ENCODE data around the gene RHOF.

Gene RHOF, protein sequence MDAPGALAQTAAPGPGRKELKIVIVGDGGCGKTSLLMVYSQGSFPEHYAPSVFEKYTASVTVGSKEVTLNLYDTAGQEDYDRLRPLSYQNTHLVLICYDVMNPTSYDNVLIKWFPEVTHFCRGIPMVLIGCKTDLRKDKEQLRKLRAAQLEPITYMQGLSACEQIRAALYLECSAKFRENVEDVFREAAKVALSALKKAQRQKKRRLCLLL

DNA sequence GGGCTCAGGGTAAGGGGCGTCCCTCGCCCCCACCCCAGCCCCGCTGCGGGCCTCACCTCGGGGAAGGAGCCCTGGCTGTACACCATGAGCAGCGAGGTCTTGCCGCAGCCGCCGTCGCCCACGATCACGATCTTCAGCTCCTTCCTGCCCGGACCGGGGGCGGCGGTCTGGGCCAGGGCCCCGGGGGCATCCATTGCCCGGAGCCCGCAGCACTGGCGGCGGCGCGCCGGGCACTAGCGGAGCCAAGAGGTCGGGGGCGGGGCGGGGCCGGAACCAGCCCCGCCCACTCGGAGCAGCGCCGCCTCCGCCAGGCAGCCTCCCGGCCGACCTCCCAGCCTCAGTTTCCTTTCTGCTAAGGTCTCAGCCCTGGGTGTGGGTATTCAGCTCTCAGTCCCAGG lies at the start of gene RHOF:
Gene RHOF (minus strand): TSS at position 249 of the 398 bp plus-strand sequence. CDS start 55 bp downstream, at position 194.
- no peak for DNase-seq (ENCODE audit: low read depth in 2 of 2)

DNA sequence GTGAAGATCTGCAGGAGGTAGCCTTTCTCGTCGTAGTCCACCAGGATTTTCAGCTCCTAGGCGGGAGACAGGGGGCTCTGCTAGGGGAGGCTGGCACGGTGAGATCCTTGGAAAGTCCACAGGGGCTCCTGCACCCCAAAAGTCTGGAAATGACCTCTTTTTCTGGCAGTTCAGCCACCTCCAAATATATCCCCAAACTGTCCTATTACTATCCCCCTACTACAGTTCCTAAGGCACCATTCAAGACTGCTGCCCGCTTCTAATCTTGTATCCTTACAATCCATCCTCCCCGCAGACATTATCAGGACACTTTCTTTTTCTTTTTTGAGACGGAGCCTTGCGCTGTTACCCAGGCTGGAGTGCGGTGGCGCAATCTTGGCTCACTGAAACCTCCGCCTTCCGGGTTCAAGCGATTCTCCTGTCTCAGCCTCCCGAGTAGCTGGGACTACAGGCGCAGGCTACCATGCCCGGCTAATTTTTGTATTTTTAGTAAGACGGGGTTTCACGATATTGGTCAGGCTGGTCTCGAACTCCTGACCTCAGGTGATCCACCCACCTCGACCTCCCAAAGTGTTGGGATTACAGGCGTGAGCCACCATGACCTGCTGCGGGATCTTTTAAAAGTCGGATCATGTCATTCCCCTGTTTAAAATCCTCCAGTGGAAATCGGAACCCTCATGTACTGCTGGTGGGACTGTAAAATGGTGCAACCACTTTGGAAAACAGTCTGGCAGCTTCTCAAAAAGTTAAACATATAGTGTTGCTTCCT lies 46.7 kb upstream of the RHOF start:
- no peak for DNase-seq (ENCODE audit: low read depth in 2 of 2)

DNA sequence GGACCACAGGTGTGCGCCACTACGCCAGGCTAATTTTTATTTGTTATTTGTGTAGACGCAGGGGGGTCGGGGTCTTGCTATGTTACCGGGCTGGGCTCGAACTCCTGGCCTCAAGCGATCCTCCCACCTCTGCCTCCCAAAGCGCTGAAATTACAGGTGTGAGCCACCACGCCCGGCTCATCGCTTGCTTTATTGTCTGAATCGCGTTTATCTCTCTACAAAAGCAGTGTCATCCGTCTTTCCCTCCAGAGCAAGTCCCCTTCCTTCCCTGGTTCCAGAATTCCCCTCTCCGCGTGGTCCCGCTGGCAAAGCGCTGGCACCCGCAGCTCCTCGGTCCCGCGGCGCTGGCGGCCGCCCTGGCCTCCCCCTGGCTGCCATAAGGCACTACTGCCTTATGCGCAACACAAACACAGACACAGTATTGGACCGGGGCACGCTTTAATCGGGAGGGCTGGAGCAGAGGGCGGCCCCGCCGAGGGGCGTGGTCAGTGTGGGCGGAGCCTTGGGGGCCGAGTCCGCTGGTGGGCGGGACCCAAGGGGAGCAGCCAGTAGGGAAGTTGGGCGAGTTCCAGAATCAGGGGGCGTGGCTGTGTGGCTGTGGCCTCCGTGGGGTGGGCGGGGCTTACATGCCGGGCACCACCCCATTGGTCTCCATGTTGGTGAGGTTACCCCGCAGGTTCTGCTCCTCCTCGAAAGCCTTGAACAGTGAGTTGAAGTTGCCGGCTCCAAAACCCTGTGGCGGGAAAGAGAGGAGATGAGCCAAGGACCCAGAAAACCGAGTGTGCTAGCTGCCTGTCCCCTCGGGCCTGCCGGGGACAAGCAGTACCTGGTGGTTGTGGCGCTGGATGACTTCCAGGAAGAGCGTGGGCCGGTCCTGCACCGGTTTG lies 45.9 kb upstream of the RHOF start:
- peak; percentile 98 to 99 for DNase-seq (ENCODE audit: low read depth in 2 of 2)

DNA sequence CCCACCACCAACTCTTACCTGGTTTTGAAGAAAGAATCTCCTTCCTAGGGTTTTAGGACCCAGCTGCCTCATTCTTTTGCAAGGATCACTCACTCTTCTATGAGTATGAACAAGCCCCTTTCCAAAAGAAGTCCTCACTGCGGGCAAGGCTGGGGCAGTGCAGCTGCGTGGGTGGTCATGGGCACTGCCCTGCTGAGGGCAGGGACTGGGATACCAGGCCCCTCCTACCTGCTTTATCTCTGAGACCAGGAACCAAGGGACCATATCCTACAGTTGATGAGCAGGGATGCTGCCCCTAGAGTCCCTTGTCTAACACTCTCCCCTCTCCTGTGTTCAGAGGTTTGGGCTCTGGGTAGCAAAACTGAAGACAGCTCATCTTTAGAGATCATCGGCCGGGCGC lies 44.6 kb upstream of the RHOF start:
- no peak for DNase-seq (ENCODE audit: low read depth in 2 of 2)

DNA sequence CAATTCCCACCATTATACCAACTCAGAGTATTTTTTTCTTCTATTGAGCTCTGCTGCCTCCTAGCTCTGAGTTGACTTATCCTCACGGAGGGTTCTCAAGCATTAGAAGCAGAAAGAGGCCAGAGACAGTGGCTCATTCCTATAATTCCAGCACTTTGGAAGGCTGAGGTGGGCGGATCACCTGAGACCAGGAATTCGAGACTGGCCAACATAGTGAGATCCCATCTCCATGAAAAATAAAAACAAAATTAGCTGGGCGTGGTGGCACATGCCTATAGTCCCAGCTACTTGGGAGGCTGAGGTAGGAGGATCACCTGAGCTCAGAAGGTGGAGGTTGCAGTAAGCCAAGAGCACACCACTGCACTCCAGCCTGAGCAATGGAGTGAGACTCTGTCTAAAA lies 44.2 kb upstream of the RHOF start:
- no peak for DNase-seq (ENCODE audit: low read depth in 2 of 2)

DNA sequence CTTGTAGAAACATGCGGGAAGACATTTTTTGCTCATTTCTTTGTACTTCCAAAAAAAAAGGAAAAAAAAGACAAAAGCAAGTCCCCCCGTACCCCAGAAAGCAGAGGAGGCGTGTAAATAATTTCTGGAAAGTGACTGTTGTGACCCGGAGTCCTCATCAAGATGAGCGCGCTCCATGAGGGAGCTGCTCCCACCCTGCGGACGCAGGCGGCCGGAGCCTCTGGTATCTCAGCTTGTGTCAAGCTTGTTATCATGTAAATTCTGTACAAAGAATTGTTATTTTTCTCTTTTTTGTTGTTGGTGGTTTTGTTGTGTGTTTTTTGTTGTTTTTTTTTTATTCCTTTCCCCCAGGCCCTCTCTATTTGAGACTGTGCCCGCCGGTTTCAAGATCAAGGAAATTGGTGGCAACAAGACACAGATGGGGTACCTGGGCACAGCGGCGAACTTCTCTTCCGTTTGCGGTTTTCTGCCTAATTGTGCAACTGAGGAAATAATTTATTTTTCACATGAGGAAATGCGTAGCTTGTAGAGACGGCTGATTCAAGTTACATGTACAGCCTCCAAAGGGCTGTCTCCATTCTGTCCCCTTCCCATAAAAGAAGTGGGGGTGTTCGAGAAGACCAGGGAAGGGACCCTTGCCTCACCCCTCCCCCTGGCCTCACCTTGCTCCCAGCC lies 38.2 kb upstream of the RHOF start:
- no peak for DNase-seq (ENCODE audit: low read depth in 2 of 2)

DNA sequence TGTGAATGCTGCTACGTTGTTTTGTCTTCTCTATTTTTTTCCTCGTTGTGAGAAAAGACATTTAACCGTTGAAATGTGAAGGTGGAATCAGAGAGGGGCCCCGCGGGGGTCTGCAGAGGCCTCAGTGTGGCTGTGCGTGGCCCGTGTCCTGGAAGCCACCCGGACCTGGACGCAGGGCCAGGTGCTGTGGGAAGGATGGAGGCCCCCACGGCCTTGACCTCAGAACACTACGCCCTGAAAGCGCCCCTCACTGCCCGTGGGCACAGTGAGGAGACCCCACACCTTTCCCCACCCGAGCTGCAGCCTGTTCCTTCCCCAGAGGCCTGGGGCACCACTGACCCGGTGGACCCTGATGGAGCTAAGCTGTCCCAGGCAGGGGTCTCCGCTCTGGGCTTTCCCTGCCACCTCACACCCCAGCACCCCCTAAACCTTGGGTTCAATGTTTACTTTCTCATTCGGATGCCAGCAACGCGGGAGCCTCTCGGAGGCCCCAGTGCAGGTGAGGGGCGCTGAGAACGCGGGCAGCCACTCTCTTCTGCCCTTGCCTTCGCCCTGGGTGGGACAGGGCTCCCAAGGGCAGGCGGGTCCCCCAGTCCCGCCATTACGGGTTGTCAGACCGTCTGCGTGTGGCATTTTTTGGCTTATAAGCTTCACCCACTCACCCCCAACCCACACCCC lies 37.2 kb upstream of the RHOF start:
- no peak for DNase-seq (ENCODE audit: low read depth in 2 of 2)

DNA sequence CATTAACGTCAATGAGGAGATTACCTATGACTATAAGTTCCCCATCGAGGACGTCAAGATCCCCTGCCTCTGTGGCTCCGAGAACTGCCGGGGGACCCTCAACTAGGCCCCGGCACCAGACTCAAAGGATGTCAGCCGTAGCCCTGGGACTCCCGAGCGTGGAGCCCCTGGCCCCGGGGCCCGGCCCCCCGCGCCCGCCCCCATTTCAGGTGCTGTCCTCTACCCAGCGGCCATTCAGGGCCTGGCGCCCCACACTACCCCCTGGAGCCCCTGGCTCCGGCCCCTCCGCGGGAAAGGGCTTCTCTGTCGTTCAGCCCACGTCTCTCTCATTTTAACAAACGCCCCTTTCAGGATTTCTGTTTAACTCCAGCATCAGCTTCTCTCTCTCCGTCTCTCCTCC lies 36.6 kb upstream of the RHOF start:
- no peak for DNase-seq (ENCODE audit: low read depth in 2 of 2)

DNA sequence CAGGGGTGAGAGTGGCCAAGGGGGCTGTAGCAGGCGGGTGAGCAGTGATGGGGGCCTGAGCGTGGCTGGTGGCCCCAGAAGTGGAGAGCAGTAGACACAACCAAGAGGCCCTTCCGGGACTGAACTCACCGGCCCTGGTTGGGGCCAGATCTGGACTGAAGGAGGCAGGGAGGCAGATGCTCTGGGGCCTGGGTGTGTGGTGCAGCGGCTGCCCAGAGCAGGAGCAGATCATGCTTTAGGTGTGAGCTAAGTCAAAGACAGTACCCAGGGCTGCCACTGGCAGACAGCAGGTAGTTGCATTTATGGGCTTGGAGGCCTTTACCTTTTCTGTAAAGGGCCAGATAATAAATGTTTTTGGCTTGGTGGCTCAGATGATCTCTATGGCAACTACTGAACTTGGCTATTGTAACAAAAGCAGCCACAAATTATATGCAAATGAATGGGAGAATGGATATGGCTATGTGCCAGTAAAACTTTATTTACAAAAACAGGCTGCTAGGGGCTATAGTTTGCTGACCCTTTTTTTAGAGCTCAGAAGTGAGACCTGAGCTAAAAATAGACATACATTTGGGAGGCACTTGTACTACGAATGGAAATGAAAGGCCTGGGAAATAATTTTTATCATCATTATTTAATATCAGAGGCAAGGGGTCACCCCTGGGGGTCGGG lies 35.9 kb upstream of the RHOF start:
- DNase-seq (ENCODE audit: low read depth in 2 of 2): no peak

DNA sequence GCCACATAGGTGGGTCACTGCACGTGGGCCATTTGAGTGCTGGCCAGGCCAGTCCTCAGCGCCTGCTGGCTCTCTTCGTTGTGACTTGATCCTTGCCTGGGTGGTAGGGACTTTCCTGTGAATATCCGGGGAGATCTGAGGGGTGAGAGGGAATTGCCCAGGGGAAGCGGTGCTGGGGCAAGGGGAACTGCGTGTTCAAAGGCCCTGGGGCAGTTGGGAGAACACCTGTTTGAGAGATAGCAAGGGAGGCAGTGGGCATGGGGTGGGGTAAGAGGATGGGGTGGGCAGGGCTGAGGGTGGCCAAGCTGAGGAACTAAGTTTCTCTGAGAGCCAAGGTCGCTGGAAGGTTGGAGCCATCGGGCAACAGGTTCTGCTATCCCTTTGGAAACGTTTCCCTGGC lies 35.3 kb upstream of the RHOF start:
- no peak for DNase-seq (ENCODE audit: low read depth in 2 of 2)

DNA sequence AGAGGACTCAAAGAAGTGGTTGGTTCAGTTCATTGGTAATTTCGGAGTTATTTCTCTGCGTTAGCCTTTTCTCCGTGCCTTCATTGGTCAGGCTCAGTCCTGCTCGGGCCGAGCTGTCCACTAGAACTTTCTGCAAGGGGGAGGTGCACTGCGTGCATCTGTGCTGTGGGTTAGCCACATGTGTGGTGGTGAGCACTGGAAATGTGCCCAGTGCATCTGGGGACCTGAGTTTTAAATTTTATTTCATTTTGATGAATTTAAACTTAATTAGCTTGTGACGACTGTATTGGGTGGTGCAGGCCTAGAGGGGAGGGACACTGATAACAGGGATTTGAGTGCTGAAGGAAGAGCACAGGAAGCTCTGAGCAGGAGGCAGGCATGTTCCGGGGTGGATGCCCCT lies 34.8 kb upstream of the RHOF start:
- DNase-seq (ENCODE audit: low read depth in 2 of 2): no peak

DNA sequence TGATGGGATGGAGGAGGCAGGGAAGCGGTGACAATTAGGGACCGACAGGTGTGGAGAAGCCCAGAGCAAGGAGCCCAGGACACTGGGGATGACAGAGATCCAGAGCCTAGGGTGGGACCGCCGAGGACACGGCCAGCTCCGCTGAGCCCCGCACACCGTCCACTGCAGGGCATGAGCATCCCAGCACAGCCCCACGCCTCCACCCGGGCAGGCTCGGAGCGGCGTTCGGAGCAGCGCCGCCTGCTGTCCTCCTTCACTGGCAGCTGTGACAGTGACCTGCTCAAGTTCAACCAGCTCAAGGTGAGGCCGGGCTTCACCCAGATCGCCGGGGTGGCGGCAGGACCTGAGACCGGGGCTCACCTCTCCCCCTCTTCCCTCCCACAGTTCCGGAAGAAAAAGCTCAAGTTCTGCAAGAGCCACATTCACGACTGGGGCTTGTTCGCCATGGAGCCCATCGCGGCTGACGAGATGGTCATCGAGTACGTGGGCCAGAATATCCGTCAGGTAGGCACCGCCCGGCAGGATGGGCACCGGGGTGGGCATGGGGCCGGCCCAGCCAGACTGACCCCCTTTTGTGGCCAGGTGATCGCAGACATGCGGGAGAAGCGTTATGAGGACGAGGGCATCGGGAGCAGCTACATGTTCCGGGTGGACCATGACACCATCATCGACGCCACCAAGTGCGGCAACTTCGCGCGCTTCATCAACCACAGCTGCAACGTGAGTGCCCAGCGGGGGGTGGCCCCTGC lies 34.0 kb upstream of the RHOF start:
- DNase-seq (ENCODE audit: low read depth in 2 of 2): no peak

DNA sequence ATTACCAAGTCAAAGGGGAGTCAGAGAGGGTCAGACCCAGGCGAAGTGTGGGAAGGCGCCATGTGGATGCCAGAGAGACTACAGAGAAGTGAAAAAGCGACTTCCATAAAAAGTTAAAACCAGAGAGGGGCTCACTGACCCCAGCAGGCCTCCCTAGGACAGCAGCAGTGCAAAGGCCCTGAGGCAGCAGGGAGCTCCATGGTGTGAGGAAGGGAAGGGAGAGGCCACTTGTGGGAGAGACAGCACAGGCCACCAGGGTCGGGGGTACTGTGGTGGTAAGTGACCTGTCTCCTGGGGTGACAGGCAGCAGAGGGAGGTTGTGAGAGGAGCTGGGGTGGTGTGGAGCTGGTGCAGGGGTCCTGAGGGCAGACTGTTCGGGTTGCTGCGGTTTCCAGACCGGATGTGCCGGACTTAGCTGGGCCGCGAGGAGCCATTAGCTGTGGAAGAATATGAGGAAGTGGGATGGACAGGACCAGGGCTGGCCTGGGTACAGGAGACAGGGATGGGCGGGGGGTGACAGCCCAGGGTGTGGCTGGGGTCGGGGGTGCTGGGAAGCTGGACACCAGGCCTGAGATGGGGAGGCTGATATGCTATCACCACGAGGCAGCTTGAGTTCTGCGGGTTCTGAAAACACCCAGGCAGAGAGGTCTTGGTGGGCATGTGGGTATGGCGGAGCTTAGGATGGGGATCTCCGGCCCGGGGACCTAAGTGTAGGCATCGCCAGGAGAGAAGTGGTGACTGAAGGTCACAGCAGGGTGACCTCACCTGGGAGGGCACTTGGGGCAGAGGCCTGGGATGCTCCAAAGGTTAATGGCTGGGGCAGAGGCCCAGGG lies 33.0 kb upstream of the RHOF start:
- DNase-seq (ENCODE audit: low read depth in 2 of 2): no peak

DNA sequence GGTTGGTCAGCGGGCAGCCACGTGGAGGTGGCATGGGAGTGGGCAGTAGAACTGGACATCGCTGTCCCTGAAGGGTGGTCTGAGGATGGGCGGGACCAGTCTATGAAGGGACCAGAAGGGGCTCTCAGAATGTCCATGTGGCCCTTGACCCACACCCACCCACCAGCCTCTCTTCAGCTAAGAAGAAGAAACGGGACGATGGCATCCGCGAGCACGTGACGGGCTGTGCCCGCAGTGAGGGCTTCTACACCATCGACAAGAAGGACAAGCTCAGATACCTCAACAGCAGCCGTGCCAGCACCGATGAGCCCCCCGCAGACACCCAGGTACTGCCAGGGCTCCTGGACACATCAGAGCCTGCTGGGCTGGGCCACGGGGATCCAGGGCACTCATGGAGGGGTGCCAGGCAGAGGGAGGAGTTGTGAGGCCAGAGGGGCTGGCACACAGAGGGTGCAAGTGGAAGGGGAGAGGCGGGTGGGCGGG lies 31.6 kb upstream of the RHOF start:
- no peak for DNase-seq (ENCODE audit: low read depth in 2 of 2)

DNA sequence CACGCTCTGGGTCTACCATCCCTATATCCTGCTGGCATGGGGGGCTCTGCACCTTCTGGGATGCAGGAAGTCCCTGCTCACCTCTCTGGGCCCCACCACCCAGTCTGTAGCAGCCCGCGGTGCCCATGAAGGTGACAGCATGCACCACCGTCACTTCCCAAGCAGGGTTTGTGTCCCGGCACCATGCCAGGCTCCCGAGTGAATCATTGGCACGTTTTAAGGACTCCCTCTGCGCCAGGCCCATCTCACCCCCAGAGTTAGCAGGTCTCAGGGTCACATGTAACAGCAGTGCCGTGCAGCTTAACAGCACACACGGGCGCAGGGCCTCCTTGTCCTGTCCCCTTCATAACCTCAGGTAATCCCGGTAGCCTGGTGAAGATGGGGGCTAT lies 30.2 kb upstream of the RHOF start:
- DNase-seq (ENCODE audit: low read depth in 2 of 2): no peak

DNA sequence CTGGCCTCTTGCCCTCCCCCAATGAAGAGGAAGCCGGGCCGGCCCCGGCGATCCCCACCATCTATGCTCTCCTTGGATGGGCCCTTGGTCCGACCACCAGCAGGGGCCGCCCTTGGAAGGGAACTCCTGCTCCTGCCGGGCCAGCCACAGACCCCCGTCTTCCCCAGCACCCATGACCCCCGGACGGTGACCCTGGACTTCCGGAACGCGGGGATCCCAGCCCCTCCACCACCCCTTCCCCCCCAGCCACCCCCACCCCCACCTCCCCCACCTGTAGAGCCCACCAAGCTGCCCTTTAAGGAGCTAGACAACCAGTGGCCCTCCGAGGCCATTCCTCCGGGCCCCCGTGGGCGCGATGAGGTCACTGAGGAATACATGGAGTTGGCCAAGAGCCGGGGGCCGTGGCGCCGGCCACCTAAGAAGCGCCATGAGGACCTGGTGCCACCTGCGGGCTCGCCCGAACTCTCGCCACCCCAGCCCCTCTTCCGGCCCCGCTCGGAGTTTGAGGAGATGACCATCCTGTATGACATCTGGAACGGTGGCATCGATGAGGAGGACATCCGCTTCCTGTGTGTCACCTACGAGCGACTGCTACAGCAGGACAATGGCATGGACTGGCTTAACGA lies 29.7 kb upstream of the RHOF start:
- no peak for DNase-seq (ENCODE audit: low read depth in 2 of 2)

DNA sequence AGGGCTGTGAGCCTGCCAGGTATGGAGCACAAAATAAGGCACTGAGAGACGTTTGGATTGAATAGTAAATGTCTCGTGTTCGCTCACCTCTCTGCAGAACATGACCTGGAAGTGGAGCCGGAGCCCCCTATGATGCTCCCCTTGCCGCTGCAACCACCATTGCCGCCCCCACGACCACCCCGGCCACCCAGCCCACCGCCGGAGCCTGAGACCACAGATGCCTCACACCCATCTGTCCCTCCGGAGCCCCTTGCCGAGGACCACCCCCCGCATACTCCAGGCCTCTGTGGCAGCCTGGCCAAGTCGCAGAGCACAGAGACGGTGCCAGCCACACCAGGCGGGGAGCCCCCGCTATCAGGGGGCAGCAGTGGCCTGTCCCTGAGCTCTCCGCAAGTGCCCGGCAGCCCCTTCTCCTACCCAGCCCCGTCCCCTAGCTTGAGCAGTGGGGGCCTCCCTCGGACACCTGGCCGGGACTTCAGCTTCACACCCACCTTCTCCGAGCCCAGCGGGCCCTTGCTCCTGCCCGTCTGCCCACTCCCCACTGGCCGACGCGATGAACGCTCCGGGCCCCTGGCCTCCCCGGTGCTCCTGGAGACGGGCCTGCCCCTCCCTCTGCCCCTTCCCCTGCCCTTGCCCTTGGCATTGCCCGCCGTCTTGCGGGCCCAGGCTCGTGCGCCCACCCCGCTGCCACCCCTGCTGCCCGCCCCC lies 29.1 kb upstream of the RHOF start:
- DNase-seq (ENCODE audit: low read depth in 2 of 2): no peak

DNA sequence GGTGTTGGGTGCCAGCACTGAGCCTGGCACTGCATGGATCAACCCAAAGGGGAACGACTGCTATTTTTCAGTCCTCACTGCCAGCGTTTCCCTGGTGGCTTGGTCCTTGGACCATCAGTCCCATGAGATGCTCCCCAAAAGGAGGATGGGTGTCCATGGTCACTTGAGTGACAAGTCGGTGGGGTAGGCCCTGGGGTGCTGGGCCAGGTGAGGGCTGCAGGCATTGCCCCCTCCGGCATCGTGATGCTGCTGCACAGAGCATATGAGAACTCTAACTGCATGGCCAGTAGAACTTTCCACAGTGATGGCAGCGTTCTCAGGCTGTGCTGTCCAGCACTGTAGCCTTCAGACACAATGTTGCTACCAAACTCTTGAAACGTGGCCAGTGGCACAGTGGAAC lies 26.6 kb upstream of the RHOF start:
- DNase-seq (ENCODE audit: low read depth in 2 of 2): no peak

Measured in activated CD8-positive, alpha-beta memory T cell treated with anti-CD3 and anti-CD28 coated beads for 4 hours (primary cell).